ENCODE measurements around the gene NUF2.

Gene NUF2

GRCh38 chr1:163397451-163398200, 75.9 kb downstream of the NUF2 start:
- no peak overlapping the region for H2AFZ ChIP-seq (ENCODE audit: insufficient read depth, low read length, poor library complexity)
- H3K23ac ChIP-seq (ENCODE audit: low read length) = no peak overlapping the region
- H3K4me2 ChIP-seq (ENCODE audit: low read length) = no peak overlapping the region
- no peak for DNase-seq
- no peak overlapping the region for H3K4ac ChIP-seq (ENCODE audit: low read depth, low read length)
- H3K18ac ChIP-seq (ENCODE audit: low read length) = no peak overlapping the region
- H3K4me1 ChIP-seq (ENCODE audit: control insufficient read depth in 1 of 2, insufficient read depth in 2 of 2, low read length in 2 of 2) = no peaks in the 10 kb centered on the region
- no peaks in the 10 kb centered on the region for H3K79me2 ChIP-seq (ENCODE audit: control insufficient read depth, insufficient read depth, low read length, poor library complexity)
- no peak overlapping the region for H3K27ac ChIP-seq (ENCODE audit: low read depth, low read length)
- H4K12ac ChIP-seq (ENCODE audit: low read depth, low read length) = no peak overlapping the region
- H3K27me3 ChIP-seq (ENCODE audit: insufficient read depth, low read length) = no peaks in the 10 kb centered on the region
- no peak overlapping the region for H4K91ac ChIP-seq (ENCODE audit: low read depth, low read length)
- H3K79me1 ChIP-seq (ENCODE audit: low read length) = no peaks in the 10 kb centered on the region
- H3K9me3 ChIP-seq (ENCODE audit: insufficient read depth, low read depth, low read length) = no peaks in the 10 kb centered on the region
- WGBS (ENCODE audit: extremely low coverage, insufficient coverage, insufficient read length) = 100% methylated on average over 2 of the region's 4 CpGs
- no peaks in the 10 kb centered on the region for H3K36me3 ChIP-seq (ENCODE audit: control insufficient read depth in 1 of 2, insufficient read depth in 2 of 2, low read length in 2 of 2)
- H2BK120ac ChIP-seq (ENCODE audit: insufficient read depth, low read length, poor library complexity) = no peak overlapping the region
- H3K4me3 ChIP-seq (ENCODE audit: low read depth, low read length) = no peak overlapping the region
- H2BK5ac ChIP-seq (ENCODE audit: low read depth, low read length, poor library complexity) = no peak overlapping the region
- H3K9ac ChIP-seq (ENCODE audit: low read length) = no peak overlapping the region
- H2AK5ac ChIP-seq (ENCODE audit: low read length) = no peak overlapping the region
- no peak overlapping the region for H4K8ac ChIP-seq (ENCODE audit: low read depth, low read length)
- H2BK12ac ChIP-seq (ENCODE audit: low read length) = no peak overlapping the region
- no peak overlapping the region for H3K14ac ChIP-seq (ENCODE audit: low read length)

- Histone ChIP-seq H3K27me3 (ENCODE audit: insufficient read depth, low read length) (no peaks in the 10 kb centered on the region), H4K12ac (ENCODE audit: low read depth, low read length) (no peak overlapping the region), H3K79me1 (ENCODE audit: low read length) (no peaks in the 10 kb centered on the region), H3K79me2 (ENCODE audit: control insufficient read depth, insufficient read depth, low read length, poor library complexity) (no peaks in the 10 kb centered on the region), H3K9ac (ENCODE audit: low read length) (no peak overlapping the region), H2BK120ac (ENCODE audit: insufficient read depth, low read length, poor library complexity) (no peak overlapping the region), H3K9me3 (ENCODE audit: insufficient read depth, low read depth, low read length) (no peaks in the 10 kb centered on the region), H3K4me3 (ENCODE audit: low read depth, low read length) (no peak overlapping the region), H4K91ac (ENCODE audit: low read depth, low read length) (no peak overlapping the region), H3K4me2 (ENCODE audit: low read length) (no peak overlapping the region), H3K18ac (ENCODE audit: low read length) (no peak overlapping the region), H3K4ac (ENCODE audit: low read depth, low read length) (no peak overlapping the region), H3K14ac (ENCODE audit: low read length) (no peak overlapping the region), H2BK12ac (ENCODE audit: low read length) (no peak overlapping the region), H2BK5ac (ENCODE audit: low read depth, low read length, poor library complexity) (no peak overlapping the region), H3K36me3 (ENCODE audit: control insufficient read depth in 1 of 2, insufficient read depth in 2 of 2, low read length in 2 of 2) (no peaks in the 10 kb centered on the region), H2AFZ (ENCODE audit: insufficient read depth, low read length, poor library complexity) (no peak overlapping the region), H3K23ac (ENCODE audit: low read length) (no peak overlapping the region), H3K4me1 (ENCODE audit: control insufficient read depth in 1 of 2, insufficient read depth in 2 of 2, low read length in 2 of 2) (no peaks in the 10 kb centered on the region), H4K8ac (ENCODE audit: low read depth, low read length) (no peak overlapping the region), H2AK5ac (ENCODE audit: low read length) (no peak overlapping the region), H3K27ac (ENCODE audit: low read depth, low read length) (no peak overlapping the region)
- no CpG with 5 or more reads among the region's 5 CpGs for WGBS (ENCODE audit: extremely low coverage, insufficient coverage, insufficient read length)
- DNase-seq = no peak
These were observed 77.2 kb downstream of the NUF2 start for GRCh38 chr1:163399001-163399400.

GRCh38 chr1:163399976-163400601, 78.3 kb downstream of the NUF2 start:
- no peak overlapping the region for H2BK5ac ChIP-seq (ENCODE audit: low read depth, low read length, poor library complexity)
- no peak overlapping the region for H4K8ac ChIP-seq (ENCODE audit: low read depth, low read length)
- no peak overlapping the region for H3K18ac ChIP-seq (ENCODE audit: low read length)
- H3K4ac ChIP-seq (ENCODE audit: low read depth, low read length) = no peak overlapping the region
- H3K79me1 ChIP-seq (ENCODE audit: low read length) = no peaks in the 10 kb centered on the region
- WGBS (ENCODE audit: extremely low coverage, insufficient coverage, insufficient read length) = no CpG with 5 or more reads among the region's 9 CpGs
- H3K14ac ChIP-seq (ENCODE audit: low read length) = no peak overlapping the region
- H3K79me2 ChIP-seq (ENCODE audit: control insufficient read depth, insufficient read depth, low read length, poor library complexity) = no peaks in the 10 kb centered on the region
- H3K27ac ChIP-seq (ENCODE audit: low read depth, low read length) = no peak overlapping the region
- H3K4me1 ChIP-seq (ENCODE audit: control insufficient read depth in 1 of 2, insufficient read depth in 2 of 2, low read length in 2 of 2) = no peaks in the 10 kb centered on the region
- H3K9ac ChIP-seq (ENCODE audit: low read length) = no peak overlapping the region
- H4K91ac ChIP-seq (ENCODE audit: low read depth, low read length) = no peak overlapping the region
- H3K4me2 ChIP-seq (ENCODE audit: low read length) = no peak overlapping the region
- no peak overlapping the region for H2AK5ac ChIP-seq (ENCODE audit: low read length)
- H3K27me3 ChIP-seq (ENCODE audit: insufficient read depth, low read length) = no peaks in the 10 kb centered on the region
- H3K9me3 ChIP-seq (ENCODE audit: insufficient read depth, low read depth, low read length) = no peaks in the 10 kb centered on the region
- no peak overlapping the region for H2AFZ ChIP-seq (ENCODE audit: insufficient read depth, low read length, poor library complexity)
- H4K12ac ChIP-seq (ENCODE audit: low read depth, low read length) = no peak overlapping the region
- no peak overlapping the region for H3K4me3 ChIP-seq (ENCODE audit: low read depth, low read length)
- no peak overlapping the region for H2BK120ac ChIP-seq (ENCODE audit: insufficient read depth, low read length, poor library complexity)
- H3K23ac ChIP-seq (ENCODE audit: low read length) = no peak overlapping the region
- H3K36me3 ChIP-seq (ENCODE audit: control insufficient read depth in 1 of 2, insufficient read depth in 2 of 2, low read length in 2 of 2) = no peaks in the 10 kb centered on the region
- no peak overlapping the region for H2BK12ac ChIP-seq (ENCODE audit: low read length)
- no peak for DNase-seq

GRCh38 chr1:163401211-163401610, 79.5 kb downstream of the NUF2 start:
- Histone ChIP-seq H3K4me2 (ENCODE audit: low read length) (no peak overlapping the region), H2BK12ac (ENCODE audit: low read length) (no peak overlapping the region), H3K9me3 (ENCODE audit: insufficient read depth, low read depth, low read length) (no peaks in the 10 kb centered on the region), H3K4me1 (ENCODE audit: control insufficient read depth in 1 of 2, insufficient read depth in 2 of 2, low read length in 2 of 2) (no peaks in the 10 kb centered on the region), H3K23ac (ENCODE audit: low read length) (no peak overlapping the region), H3K27me3 (ENCODE audit: insufficient read depth, low read length) (no peaks in the 10 kb centered on the region), H3K79me1 (ENCODE audit: low read length) (no peaks in the 10 kb centered on the region), H2AFZ (ENCODE audit: insufficient read depth, low read length, poor library complexity) (no peak overlapping the region), H2AK5ac (ENCODE audit: low read length) (no peak overlapping the region), H2BK5ac (ENCODE audit: low read depth, low read length, poor library complexity) (no peak overlapping the region), H3K18ac (ENCODE audit: low read length) (no peak overlapping the region), H3K27ac (ENCODE audit: low read depth, low read length) (no peak overlapping the region), H3K4me3 (ENCODE audit: low read depth, low read length) (no peak overlapping the region), H3K36me3 (ENCODE audit: control insufficient read depth in 1 of 2, insufficient read depth in 2 of 2, low read length in 2 of 2) (no peaks in the 10 kb centered on the region), H4K8ac (ENCODE audit: low read depth, low read length) (no peak overlapping the region), H2BK120ac (ENCODE audit: insufficient read depth, low read length, poor library complexity) (no peak overlapping the region), H4K12ac (ENCODE audit: low read depth, low read length) (no peak overlapping the region), H3K79me2 (ENCODE audit: control insufficient read depth, insufficient read depth, low read length, poor library complexity) (no peaks in the 10 kb centered on the region), H3K9ac (ENCODE audit: low read length) (no peak overlapping the region), H4K91ac (ENCODE audit: low read depth, low read length) (no peak overlapping the region), H3K14ac (ENCODE audit: low read length) (no peak overlapping the region), H3K4ac (ENCODE audit: low read depth, low read length) (no peak overlapping the region)
- no CpG with 5 or more reads among the region's 3 CpGs for WGBS (ENCODE audit: extremely low coverage, insufficient coverage, insufficient read length)
- DNase-seq = peak in 1 of 2 donors; percentile 8
